MCF 10A (cell line): Measurements from ENCODE around the gene CRYGS. TPM values are rescaled to one million over a fixed set of nuclear protein-coding genes. Genes with fewer than 3 reads are reported as not detected.

ENCODE experiments used
- BruUV-seq: library from RNA; stranded (reverse); fragments of 400-500 nt; replicated peaks from 2 replicates; lab custom pipeline; 2021; lab: Mats Ljungman, UMichigan
- CTCF ChIA-PET: fragments of 300-600 bp; sonication (Branson Sonifier 250); formaldehyde crosslinking; extraction: SDS; loops from one replicate; lab custom pipeline; 2021; ENCODE audit warnings: antibody characterized with exemption, inconsistent platforms; lab: Yijun Ruan, JAX
- POLR2A ChIA-PET: fragments of 300-600, 350-650 bp; sonication (Branson Sonifier 250); formaldehyde crosslinking; extraction: SDS; loops from one replicate; lab custom pipeline; 2020; ENCODE audit warnings: antibody characterized with exemption, inconsistent platforms; lab: Yijun Ruan, JAX
- DNase-seq: peaks from one replicate; pipeline ENCODE4 v3.0.0-alpha.2; 2018; ENCODE audit not compliant: unreplicated experiment
- H3K27ac Mint-ChIP-seq: one replicate; pipeline ENCODE4 v1.8.0; 2022; ENCODE audit warnings: mild to moderate bottlenecking, low read depth, mixed read lengths; ENCODE audit not compliant: unreplicated experiment
- H3K27me3 Mint-ChIP-seq: one replicate; pipeline ENCODE4 v1.8.0; 2022; ENCODE audit warnings: mixed read lengths; ENCODE audit not compliant: insufficient read depth, unreplicated experiment
- H3K36me3 Mint-ChIP-seq: one replicate; pipeline ENCODE4 v1.8.0; 2022; ENCODE audit warnings: mild to moderate bottlenecking, moderate library complexity, mixed read lengths; ENCODE audit not compliant: insufficient read depth, unreplicated experiment
- H3K4me1 Mint-ChIP-seq: one replicate; pipeline ENCODE4 v1.8.0; 2022; ENCODE audit warnings: mixed read lengths; ENCODE audit not compliant: insufficient read depth, unreplicated experiment
- H3K4me3 Mint-ChIP-seq: one replicate; pipeline ENCODE4 v1.8.0; 2022; ENCODE audit warnings: mild to moderate bottlenecking, moderate library complexity, mixed read lengths; ENCODE audit not compliant: unreplicated experiment
- H3K9me3 Mint-ChIP-seq: one replicate; pipeline ENCODE4 v1.8.0; 2022; ENCODE audit warnings: mixed read lengths; ENCODE audit not compliant: unreplicated experiment
- CTCF ChIP-seq: fragments of 200-600 bp; IDR thresholded peaks from one replicate; pipeline ENCODE4 v1.8.0; 2022; ENCODE audit warnings: antibody characterized with exemption, mild to moderate bottlenecking; ENCODE audit not compliant: unreplicated experiment
- intact Hi-C: fragments of 100-400 bp; cut with micrococcal nuclease; formaldehyde crosslinking; loops from 2 replicates; pipeline ENCODE4 v1.14.1; 2022
- total RNA-seq: library from RNA; stranded (reverse); gene quantifications from 2 replicates; pipeline ENCODE4 v1.2.3, GENCODE V29; 2022

CRYGS gene
- total RNA-seq, 1 experiment from 2014 or later: 4.0 TPM

GRCh38 chr3:186529201-186529999 is 14.8 kb downstream of the CRYGS start:
- Mint-ChIP-seq H3K36me3 (no peaks in the 10 kb centered on the region), H3K4me3 (no peak overlapping the region), H3K27ac (no peak overlapping the region), H3K4me1 (no peaks in the 10 kb centered on the region), H3K9me3 (no peaks in the 10 kb centered on the region), H3K27me3 (peaks cover 18% of the 10 kb centered on the region)
- CTCF ChIA-PET: interaction anchor here (0.5 to 2.8 kb wide), 6 partner anchors 10 to 586 kb away, joined by 3 to 27 read pairs (median 4); no protein-coding TSS in a partner anchor
- no peak for DNase-seq
- TF ChIP-seq CTCF: peak; percentile 6
- intact Hi-C loops: no loop called here
- POLR2A ChIA-PET: interaction anchor here (0.7 kb wide), 1 partner anchor 149 kb away, joined by 3 read pairs; no protein-coding TSS in a partner anchor
- BruUV-seq: no TSS peak

GRCh38 chr3:186526256-186526606 is 17.9 kb downstream of the CRYGS start:
- H3K27ac Mint-ChIP-seq: no peak overlapping the region
- no peaks in the 10 kb centered on the region for H3K36me3 Mint-ChIP-seq
- POLR2A ChIA-PET: no interaction called here
- no peak for TF ChIP-seq CTCF
- H3K4me1 Mint-ChIP-seq: peaks cover under 1% of the 10 kb centered on the region
- DNase-seq: no peak
- CTCF ChIA-PET: interaction anchor here (0.8 to 1.0 kb wide), 3 partner anchors 9 to 266 kb away, joined by 3 to 5 read pairs (median 4); no protein-coding TSS in a partner anchor
- H3K9me3 Mint-ChIP-seq: no peaks in the 10 kb centered on the region
- H3K27me3 Mint-ChIP-seq: peaks cover 18% of the 10 kb centered on the region
- intact Hi-C loops: no loop called here
- no TSS peak for BruUV-seq
- H3K4me3 Mint-ChIP-seq: no peak overlapping the region

- CTCF ChIA-PET: interaction anchor here (0.7 to 1.0 kb wide), 3 partner anchors 10 to 27 kb away, joined by 4 to 8 read pairs (median 5); no protein-coding TSS in a partner anchor
- intact Hi-C loops: no loop called here
- POLR2A ChIA-PET: interaction anchor here (0.7 kb wide), 1 partner anchor 161 kb away, joined by 3 read pairs; no protein-coding TSS in a partner anchor
- no peak for TF ChIP-seq CTCF
- Mint-ChIP-seq H3K4me3 (no peak overlapping the region), H3K36me3 (no peaks in the 10 kb centered on the region), H3K4me1 (peaks cover 6% of the 10 kb centered on the region), H3K9me3 (no peaks in the 10 kb centered on the region), H3K27ac (no peak overlapping the region), H3K27me3 (peaks cover 18% of the 10 kb centered on the region)
- DNase-seq: no peak
- no TSS peak for BruUV-seq
Observed at GRCh38 chr3:186525369-186526255, 18.6 kb downstream of the CRYGS start.

- peaks cover 19% of the 10 kb centered on the region for H3K27me3 Mint-ChIP-seq
- no peak overlapping the region for H3K4me3 Mint-ChIP-seq
- no peak overlapping the region for H3K27ac Mint-ChIP-seq
- no peak for TF ChIP-seq CTCF
- intact Hi-C loops: no loop called here
- peaks cover 6% of the 10 kb centered on the region for H3K4me1 Mint-ChIP-seq
- ChIA-PET POLR2A (no interaction called here), CTCF (no interaction called here)
- H3K9me3 Mint-ChIP-seq: no peaks in the 10 kb centered on the region
- DNase-seq: no peak
- no peaks in the 10 kb centered on the region for H3K36me3 Mint-ChIP-seq
- BruUV-seq: no TSS peak
Observed at GRCh38 chr3:186524616-186525015, 19.6 kb downstream of the CRYGS start.
